ENCODE results near the gene MVB12B.

Gene MVB12B

DNA sequence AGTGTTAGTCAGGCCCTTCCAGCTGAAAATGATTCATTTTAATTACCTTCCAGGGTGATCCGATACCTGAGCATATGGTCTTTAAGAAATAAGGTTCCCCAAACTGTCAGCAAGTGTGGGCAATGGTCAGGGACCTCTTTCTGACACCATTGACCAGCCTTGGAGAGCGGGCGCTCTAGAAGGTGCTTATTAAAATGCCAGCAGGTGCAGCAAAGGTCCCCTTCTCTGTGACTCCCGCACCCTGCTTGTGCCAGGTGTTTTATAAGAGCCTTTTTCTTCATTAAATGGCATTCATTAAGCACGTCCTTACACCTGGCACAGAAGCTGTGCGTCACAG lies 85.3 kb downstream of the MVB12B start:
- no peak for DNase-seq

DNA sequence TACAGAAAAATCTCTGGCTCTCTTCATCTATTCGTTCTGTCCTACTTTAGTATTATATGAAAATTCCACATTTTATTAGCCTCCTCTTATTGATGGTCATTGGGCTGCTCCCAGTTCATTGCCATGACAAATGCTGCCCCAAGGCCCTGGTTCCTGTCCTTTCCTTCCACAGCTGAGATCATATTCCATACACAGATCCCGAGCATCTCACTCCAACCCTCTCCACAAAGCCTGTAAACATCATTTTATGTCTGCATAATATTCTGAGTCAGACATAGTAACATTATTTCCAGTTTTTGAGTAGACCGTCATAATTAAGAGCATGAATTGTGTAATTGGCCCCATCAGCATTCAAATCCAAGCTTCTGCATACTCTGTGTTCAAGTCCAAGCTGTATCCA lies 86.3 kb downstream of the MVB12B start:
- DNase-seq: no peak

DNA sequence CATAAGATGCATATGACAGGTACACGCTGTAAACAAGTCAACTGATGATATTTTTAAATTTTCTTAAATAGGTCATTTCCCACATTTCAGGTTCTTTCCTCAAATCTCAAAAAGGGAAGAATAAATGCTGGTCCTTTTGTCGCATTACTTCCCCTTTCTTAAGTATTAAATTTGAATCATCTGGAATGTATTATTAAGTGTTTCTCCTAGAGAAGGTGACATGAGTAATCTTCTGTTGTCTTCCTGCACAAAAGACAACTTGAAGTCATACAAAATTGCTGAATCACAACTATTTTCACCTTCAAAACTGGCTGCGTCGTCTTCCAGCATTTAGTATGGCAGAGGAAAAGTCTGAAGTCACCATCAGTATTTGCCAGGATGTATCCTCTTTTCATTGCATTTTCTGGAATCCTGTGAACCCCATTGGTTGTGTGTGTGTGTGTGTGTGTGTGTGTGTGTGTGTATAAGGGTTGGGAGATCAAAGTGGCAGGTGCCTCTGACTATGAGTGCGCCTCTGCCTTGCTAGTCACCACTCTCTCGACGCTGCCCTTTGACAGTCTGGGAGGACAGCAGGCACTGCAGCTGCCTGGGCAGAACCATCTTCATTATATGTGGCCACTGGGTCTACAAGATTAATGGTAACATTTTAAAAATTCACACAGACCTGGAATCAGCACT lies 86.9 kb downstream of the MVB12B start:
- no peak for DNase-seq

DNA sequence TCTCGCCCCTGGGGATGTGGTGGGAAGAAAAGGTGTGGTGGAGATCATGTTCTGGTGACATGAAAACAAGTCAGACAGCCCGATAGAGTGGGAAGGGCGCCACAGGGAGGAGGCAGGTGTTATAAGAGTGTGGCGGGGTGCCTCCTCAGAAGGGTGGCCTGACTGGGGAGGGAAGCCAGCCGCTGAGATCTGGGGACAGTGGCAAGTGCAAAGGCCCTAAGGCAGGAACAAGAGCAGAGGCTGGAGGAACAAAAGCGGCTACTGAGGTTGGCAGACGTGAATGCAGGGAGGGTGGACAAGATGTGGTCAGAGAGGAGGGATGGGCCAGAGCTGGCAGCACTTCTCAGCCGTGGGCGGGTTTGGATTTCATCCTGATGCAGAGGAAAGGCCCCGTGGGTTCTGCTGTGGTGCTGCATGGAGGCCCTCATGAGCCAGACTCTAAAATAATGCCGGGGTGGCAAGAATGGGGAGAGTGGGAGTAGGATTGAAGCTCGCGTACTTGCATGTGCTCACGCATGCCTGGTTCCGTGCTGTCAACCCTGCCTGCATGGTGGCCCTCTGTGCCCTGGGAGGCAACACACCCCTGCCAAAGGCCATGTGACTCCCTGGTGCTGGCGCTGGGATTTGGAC lies 89.2 kb downstream of the MVB12B start:
- DNase-seq: no peak

DNA sequence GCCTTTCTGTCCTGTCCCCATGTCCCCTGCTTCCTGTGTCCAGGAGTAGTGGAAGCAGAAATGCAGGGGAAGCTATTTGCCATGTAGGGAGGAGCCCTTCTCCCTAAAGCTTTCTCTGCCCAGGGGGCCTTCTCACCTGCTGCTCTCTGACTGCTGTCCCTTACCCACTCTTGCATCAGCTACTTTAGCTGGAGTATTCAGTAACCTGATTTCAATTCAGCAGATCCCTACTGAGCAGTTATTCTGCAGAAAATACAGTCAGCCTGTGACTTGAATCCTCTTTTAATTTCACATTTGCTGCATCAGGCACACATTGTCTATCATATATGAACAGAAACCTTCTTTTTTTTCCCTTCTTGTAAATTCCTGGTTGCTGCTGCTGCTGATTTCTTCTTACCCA lies 90.4 kb downstream of the MVB12B start:
- DNase-seq: no peak

DNA sequence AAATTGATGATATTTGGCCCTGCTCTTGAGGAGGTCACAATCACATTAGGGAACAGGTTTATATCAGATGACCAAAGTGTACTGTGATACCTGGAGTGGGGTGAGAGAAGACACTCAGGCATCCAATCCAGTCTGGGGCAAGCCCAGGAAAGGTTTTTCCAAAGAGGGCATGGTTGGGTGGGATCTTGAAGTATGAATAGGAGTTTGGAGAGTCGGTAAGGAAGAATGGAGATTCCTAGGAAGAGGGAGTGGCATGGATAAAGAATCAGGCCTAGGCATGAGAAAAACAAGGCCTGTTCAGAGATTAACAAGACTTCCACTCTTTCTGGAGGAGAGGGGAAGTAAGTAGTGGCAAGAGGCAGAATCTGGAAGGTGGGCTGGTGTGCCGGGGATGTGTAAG lies 91.1 kb downstream of the MVB12B start:
- DNase-seq: no peak

DNA sequence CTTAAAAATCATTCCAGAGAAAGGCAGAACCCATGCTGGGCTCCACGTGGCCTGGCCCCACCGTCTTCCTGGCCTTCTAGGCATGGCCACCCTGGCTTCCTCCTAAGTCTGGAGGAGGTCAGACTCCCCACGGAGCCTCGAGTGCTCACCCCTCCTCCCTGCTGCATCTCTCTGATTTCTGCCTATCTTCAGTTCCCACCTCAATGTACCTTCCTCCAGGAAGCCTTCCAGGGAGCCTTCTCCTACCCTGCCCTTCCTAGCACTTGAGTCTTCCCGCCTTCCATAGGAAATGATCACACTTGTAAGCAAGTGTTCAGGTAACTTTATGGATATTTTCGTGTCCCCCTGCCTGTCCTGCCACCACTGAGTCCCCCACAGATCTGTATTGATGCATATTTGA lies 92.0 kb downstream of the MVB12B start:
- no peak for DNase-seq

DNA sequence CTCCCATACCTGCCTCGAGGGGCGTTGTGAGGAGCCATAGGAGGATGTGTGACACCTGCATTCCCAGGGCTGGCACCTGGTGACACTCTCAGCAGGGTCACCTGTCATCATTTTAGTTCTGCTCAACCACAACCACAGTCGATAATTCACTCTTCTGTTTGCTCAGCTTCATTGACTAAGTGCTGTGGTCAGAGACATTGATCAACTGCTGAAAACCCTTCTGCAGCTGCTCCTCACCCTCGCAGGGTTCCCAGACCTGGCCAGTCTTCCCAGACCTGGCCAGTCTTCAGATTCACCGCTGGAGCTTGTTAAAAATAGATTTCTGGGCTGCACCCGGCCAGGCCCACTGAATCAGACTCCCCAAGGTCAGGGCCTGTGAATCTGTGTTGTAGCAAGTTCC lies 92.8 kb downstream of the MVB12B start:
- no peak for DNase-seq

DNA sequence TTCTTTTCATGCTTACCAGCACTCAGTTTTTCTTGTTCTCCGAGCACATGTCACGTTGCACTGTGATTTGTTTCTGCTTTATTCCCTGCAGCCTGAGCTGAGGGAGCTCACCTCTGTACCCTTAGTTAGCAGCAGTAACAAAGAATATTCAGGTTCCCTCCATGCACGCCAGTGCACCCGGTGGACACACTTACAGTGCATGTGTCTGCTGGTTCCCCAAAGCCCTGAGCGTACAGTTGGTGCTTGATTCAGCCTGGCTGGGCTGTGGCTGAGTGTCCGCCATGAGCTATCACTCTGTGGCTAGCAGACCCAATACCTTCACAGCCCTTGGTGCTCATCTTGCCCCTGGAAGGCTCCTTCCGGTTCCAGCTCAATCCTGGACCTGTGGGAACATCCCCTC lies 93.5 kb downstream of the MVB12B start:
- no peak for DNase-seq

DNA sequence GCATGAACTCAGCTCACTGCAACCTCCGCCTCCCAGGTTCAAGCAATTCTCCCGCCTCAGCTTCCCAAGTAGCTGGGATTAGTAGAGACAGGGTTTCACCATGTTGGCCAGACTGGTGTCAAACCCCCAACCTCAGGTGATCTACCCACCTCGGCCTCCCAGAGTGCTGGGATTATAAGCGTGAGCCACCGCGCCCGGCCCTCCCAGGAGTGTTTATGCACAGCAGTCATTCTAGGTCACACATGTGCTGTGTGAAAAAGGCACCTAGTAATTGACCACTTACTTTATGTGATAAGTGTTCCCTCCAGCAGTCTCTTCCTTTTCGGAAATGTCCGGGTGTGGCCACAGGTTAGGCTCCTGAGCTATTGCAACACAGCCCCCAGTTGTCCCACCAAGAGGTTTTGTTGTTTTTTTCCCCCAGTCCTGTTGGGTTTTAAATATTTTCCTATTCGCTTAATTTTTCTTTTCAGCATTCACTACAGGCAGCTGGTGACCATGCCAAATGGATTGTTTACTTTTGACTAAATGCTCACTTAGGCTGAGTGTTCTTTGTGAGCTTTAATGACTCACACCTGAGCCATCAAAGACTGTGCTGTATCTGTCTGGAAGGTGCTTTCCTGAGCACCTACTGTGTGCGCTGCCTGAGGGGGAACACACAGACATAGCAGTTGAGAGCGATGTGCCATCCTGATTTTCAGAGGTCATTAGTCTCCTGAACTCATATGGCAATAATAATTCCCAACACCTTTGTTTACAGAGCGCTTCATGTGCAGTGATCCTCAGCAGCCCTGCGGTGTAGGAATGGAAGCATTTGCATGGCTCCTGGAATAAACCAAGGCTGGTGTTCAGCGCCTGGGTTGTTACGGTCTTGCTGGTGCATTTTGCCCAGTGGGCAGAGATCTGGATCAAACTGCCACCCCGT lies 94.3 kb downstream of the MVB12B start:
- no peak for DNase-seq

DNA sequence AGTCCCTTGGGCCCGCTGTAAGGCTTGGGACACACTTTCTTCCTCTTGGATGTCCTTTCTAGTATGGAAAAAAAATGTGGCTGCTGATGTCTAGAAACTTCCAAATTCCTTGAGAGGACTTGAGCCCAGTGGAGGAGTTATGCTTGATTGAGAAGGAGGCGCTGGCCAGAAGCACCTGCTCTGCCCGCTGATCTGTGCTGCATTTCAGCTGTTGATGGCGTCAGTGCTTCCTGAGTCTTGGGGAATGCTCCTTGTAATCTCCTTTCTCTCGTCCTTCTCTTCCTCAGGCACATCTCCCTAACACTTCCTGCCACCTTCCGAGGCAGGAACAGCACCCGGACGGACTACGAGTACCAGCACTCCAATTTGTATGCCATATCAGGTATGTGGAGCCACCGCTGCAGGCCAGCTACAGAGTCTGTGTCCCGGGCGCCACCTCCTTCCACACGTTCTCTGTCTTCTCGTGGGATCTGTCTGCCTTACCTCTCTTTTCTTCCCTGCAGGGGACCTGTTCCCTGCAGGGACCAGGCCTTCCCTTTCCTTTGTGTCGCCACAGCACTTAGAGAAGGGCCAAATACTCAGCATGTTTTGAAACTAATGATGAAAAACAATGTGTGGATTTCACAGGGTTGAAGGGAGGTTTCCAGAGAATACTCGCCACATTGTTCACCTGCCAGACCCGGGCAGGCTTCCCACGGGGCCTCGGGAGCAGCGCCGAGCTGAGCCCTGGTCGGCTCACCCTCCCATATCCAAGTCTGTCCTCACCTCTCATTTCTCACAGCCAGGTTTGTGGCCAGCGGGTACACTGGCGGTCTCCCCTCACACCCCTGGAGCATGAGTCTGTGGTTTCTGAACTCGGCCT lies 95.2 kb downstream of the MVB12B start:
- DNase-seq: no peak

DNA sequence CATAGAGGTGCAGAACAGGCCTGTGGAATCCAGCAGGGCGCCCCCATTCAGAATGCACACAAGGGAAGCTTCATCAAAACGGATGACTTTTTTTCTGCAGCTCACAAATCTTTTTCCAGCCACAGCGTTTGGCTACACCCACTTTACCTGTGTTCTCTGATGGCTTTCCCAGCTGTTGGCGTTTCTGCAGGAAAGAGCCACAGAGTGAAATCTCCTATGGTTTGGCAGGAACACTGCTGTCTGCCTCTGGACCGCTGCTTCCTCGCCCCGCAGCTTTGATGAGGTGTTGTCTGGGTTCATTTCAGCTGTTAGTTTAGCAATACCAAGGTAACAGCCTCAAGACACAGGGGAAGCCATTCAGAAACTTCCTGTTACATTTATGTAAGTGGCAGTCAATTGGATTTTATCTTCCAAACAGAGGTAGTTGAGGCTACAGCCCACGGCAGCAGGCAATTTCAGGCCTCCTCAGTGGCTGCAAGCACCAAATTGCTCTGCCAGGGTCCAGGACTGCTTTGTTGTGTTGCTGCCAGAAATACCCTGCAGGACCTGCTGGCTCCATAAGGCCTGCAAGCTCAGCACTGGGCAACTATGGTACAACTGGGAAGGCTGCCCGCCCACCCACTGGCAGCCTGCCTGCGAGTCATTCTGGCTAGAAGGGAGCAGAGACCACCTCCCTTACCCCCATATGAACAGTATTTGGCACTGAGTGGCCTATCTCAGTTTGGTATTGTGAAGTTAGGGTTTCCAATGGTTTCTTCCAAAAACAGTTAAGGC lies 96.7 kb downstream of the MVB12B start:
- no peak for DNase-seq

DNA sequence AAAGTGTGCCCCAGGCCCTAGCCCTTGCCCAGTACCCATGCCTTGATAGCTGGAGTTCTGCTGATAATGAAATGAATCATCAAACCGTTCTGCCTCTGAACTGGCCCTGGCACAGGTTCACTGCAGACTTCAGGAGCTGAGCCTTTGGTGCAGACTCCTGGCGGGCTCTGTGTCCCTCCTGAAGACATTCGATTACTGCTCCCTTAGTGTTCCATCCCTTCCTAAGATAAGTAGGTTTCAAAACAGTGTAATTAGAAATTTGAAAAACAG lies 97.2 kb downstream of the MVB12B start:
- no peak for DNase-seq

DNA sequence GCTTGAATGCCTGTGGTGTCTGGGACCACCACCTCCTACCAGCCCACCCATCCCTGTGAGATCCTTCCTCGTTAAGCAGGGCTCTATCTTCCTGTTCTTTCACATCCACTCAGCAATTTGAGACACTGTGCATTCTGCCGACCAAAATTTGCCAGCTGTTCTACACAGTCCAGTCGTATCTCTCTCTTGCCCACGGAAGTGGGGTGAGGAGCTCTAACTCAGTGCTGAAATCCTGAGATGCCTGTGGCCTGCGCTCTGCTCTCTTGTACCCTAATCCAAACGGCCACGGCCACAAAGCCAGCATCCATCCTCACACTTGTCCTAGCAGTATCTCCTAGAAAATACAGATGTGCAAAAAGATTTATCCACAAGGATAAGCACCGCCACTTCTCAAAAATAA lies 97.9 kb downstream of the MVB12B start:
- DNase-seq: no peak

DNA sequence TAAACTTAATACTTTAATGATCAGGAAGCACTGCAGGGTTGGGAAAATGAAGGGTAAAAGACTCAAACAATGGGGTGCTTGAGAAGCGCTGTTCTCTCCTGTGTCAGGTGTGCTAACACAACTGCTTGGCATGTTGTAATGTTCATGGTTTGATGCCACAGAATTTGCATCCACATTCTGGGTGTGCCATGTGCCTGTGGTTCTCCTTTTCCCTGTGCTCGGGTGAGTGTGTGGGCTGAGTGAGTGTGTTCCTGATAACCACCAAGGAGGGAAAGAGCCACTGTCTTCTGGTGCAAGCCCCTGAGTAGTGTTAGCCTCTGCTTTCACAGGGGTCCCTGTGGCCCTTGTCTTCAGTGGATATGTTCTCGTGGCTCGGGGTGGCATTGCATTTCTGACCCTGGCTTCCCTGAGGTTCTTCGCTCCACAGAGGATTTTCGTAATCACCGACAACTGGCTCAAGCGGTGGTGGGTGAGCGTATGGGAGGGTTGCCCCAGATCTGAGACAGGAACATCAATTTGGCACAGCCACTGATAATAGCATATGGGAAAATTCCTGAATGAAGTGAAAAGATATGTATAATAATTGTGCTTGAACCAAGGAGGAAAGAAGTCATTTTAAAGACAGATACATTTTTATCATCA lies 102.0 kb downstream of the MVB12B start:
- DNase-seq: no peak

DNA sequence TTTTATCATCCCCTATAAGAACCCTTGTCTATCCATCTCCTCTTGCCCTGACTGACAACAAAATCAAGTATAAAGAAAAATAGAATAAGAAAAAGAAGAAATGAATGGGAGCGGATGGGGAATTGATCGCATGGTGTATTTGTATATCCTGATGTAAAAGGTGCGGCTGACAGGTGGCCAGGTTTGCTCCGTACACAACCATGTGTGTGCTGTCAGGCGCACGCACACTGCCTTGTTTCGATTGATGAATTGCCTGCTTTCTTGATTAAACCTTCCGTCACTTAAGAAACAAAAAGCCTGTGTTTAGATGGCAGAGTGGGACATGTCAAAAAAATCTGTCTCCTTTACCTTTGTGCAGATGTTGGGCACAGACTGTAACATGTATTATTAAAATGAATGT lies 102.6 kb downstream of the MVB12B start:
- DNase-seq: no peak

DNA sequence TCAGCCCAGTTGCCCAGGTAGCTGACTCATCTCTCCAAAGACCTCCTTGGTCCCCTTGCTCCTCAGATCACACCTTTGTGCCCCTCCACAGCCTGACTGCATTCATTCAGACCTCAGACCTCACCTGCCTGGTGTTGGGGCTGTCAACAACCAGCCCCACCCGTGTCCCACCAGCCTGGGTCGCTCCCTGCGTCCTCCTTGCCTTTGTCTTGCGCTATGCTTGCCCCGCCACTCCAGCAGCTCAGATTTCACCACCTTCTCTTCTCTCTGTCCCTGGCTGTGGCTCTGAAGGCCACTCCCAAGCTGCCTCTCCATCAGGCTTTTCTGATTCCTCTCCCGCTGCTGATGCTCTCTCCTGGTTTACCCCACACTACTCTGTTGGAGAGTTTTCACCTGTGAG lies 103.5 kb downstream of the MVB12B start:
- no peak for DNase-seq

DNA sequence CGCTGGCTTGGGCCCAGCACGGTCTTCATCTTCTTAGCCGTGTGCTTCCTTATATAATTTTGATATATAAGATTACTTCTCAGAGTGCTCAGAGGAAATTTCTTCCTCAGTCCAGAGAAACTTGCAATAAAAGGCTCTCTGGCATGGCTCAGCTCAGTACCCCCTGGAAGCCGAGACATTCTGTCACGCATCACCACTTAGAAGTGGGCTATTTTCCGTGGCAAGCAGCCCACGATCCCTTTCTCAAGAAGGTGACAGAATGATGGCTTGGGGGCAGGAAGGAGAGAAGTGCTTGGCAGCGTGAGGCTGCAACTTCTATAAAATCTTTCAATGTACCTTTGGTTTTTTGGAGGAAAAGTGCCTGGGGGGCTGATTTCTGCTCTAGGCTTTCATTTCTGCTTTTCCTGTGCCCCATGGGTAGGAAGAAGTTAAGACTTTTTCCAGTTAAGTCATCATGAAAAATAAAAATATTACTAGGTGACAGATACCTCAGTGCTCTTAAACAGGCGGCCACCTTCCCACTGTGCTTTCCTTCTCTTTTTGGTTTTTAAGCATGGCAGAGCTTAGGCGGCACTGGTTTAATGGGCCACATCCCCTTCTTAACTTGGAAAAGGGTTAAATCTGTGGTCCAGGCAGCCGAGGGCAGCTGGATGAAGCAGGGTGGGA lies 104.6 kb downstream of the MVB12B start:
- no peak for DNase-seq

DNA sequence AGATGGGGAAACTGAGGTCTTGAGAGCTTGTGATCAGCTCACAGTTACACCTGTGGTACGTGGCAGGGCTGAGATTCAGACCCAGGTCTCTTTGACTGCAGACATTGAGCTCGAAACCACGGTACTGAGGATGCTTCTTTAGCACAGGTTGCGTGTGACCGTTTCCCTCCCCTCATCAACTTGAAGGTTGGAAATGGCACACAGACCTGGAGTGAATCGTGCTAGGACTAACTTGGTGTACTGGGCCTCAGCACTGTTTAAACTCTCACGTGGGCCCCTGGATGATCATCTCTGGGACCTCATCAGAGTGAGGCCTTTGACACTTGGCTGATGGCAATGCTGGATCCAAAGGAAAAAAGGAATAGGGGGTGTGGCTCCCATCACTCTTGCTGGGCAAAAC lies 106.0 kb downstream of the MVB12B start:
- DNase-seq: no peak

DNA sequence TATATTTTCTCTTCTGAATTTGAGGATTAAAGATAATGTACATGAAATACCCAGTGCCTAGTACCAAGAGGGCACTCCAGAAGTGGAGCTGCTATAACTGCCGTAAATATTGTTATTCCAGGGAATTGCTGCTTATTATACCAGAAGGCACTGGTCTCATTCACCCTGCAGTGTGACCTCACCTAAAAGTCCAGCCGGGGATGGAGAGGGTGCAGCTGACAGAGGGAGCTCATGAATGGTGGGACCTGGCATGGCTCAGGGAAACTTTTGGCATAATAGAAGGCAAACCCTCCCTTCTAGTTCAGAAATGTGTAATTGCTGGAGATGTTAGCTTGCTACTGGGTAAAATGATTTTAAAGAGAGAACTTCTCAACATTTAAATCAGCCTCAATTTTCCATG lies 108.5 kb downstream of the MVB12B start:
- no peak for DNase-seq

DNA sequence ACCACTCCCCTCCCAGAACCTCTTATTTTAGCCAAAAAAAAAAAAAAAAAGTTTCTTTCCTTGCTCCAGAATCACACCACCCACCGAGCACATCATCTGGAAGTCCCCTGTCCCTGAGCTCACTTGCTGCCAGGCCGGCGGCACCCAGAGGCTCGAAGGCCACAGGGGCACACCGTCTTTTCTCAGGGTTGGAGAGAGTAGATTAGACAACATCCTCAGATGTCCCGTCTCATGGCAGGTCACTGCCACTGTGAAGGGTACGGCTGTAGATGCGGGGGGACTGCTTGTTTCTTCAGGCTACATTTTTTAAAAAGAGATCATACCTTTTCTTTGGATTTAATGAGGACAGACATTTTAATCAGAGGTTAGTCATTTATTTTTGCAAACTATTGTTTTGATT lies 109.0 kb downstream of the MVB12B start:
- no peak for DNase-seq
